GF-D8 (cell line): Measurements from ENCODE around the gene ZBTB7C.

ENCODE experiments used
- DNase-seq: peaks from one replicate; lab custom pipeline; 2025; lab: John Stamatoyannopoulos, UW

Gene ZBTB7C

DNA sequence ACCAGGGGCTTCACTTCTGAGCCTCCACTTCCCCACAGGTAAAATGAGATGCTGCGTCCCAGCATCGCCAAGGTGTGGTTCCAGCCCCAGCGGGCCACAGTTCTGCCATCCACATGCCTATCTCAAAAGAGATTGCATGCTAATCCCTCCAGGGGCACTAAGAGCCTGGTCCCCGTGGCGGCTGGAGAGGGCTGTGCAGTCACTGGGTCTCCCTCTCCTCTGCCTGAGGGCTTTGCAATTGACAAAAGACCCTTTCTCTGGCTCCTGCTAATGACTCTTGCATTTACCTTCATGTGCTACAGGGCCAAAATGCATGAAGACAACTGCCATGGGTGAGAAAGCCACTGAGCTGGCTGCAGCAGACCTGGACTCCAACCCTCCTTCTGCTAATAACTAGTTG lies 18.5 kb downstream of the ZBTB7C start:
- no peak for DNase-seq

DNA sequence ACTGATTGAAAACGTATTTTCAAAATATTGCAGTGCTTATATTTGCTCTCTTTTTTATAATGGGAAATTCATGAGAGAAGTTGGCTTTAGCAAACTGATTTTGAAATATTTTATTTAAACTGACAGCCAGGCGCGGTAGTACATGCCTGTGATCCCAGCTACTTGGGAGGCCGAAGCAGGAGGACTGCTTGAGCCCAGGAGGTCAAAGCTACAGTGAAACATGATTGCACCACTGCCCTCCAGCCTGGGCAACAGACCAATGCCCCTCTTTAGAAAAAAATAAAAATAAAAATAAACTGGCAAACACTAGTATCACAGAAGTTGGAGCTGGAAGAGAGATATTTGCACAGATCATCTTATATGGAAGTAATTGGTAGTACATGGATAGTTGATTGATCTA lies 20.7 kb downstream of the ZBTB7C start:
- DNase-seq, result no peak

DNA sequence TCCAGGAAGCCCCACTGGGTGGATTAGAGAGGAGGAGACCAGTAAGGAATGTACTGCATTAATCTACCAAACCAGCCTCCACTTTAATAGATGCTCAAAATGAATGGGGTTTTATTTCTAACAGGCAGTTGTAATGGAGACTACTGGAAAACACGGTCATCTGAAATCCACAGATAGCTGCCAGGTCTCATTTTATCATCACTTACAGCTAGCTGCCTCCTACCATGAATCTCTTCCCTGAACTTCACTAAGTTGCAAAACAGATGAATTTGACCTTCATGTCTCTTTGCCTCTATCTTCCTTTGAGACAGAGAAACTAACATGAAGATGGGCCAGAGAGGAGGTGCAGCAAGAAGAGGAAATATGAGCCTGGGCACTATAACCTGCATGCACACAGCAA lies 21.9 kb downstream of the ZBTB7C start:
- no peak for DNase-seq

DNA sequence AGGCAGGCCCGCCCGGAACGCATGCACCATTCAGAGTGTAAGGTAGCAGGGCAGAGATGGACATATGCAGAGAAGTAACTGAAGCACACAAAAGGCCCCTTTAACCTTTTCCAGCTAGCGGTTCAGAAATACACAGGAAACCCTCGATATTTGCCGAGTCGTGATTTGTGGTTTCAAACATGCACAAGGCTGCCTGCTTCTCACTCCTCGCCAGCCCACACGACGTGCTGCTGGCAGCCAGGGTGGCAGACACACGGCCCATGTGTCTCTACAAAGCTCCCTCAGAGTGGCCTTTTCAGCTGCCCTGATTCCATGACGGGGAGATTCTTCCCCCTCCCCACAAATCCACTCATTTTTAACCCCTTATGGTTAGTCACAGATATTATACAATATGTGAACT lies 23.6 kb downstream of the ZBTB7C start:
- no peak for DNase-seq

DNA sequence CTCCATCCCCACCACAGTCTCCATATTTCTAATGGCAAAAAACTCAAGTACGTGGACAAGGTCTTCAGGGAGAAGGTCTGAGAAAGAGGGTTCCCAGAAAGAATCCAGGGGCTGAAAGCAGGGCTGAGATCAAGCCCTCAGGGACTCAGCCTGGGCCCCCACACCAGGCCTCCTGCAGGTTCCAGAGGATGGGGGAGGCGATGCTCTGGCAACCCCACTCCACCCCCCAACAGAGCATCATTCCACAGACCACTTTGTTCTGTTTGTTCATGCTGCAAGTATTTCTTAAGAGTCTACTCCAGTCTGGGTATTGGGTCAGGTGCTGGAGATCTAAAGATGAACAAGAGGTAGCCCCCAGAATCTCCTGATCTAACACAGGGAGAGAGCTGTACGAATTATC lies 32.2 kb downstream of the ZBTB7C start:
- DNase-seq, result no peak

DNA sequence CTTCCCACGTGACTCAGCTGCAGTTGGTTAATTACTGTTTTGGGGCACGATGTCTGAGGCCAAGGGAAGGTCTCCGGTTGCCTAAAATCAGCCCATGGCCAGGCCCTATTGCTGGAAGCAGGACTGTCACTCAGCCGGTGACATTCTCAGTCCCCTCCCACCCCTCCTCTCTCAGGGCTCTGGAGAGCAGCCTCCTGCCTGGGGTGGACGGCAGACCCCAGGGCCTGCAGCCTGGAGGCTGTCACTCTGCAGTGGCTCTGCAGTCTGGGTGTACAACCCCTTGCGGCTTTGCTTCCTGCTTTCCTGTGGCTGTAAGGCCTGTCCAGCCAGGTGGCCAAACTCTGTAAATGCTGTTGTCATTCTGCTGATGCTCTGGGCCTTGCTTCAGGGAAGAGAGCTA lies 32.8 kb downstream of the ZBTB7C start:
- no peak for DNase-seq

DNA sequence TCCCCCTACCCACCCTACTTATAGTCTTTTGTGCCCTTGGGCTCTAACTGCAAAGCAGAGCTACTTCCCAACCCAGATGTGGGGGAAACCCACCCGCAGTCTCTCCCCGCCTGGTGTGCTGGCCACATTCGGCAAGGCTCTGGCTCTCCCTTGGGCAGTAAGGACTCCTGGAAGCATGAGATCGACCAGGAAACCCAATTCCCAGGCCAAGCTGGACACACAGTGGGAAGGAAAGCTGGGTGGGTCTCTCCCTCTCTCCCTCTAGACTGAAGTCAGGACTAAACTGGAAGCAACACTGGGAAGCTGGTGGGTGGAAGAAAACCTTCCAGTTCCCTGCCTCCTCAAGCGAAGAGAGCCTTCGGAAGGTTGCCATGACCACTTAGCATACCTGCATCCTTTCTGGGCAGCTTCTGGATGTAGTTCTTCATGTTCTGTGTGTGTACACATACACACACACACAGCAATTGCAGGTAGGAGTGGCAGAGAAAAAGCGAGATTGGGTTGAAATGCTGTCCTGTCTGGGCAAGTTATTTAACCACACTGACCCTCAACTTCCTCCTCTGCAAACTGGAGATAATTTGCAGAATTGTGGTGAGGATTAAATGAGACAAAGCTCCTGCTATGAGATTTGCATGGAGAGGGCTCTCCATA lies 33.9 kb downstream of the ZBTB7C start:
- DNase-seq, result no peak

DNA sequence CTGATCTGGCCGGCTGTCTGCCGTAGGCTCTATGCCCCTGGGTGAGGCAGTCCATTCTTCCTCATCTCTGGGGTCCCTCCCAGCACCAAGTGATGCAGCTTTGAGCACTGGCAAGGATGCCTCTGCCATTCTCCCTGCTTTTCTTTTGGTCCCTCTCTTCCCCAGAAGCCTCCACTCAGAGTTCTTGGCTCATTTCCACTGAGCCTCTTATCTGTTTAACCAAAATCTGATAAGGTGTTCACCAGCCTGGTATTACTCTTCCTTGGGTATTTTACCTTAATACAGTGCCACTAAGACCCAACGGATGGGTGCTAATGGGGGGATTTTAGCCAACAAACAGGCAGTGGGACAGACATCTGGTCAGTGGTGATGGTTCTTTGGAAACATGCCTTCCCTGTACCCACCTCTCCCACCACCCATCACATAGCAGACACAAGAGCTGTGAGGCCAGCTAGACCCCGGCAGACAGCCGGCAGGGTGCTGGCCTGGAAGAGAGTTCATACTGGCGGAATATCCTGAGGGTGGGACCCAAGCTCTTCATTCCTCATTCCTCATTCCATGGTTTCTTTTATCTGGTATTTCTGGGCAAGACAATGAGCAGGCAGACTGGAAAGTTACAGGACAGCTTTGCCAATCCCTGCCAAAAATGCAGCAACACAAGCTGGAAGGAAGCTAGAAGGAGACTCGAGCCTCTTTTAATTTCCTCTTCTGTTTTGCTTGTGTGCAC lies 34.6 kb downstream of the ZBTB7C start:
- no peak for DNase-seq

DNA sequence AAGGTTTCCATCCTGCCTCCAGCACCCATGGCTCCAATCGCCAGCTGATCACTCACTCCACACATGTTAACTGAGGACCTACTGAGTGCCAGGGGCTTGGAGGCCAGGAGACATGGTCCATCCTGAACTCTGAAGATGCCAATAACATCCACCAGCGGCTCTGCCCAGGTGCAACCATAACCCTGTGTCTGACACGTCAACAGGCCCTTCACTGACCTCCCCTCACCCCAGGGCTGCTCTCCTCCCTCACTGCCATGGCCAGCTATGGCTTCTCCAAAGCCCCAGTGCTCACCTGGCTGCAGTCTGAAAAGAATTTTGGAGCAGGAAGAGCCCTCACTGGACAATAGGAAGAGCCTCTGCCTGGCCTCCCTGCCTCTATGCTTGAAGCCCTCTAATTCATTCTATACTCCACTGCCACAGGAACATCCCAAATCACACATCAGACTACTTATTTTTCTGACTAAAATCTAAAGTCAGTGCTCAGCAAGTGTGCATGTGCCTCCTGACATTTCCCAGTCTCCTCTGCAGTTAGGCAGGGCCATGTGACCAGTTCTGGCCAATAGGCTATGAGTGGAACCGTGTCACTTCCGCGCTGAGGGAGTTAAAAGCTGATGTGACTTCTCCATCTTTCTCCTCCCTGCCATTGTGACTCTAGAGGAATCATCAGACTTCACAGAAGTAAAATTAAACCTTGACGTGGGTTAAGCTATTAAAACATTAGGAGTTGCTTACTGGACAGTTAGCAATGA lies 37.2 kb downstream of the ZBTB7C start:
- DNase-seq, result no peak

DNA sequence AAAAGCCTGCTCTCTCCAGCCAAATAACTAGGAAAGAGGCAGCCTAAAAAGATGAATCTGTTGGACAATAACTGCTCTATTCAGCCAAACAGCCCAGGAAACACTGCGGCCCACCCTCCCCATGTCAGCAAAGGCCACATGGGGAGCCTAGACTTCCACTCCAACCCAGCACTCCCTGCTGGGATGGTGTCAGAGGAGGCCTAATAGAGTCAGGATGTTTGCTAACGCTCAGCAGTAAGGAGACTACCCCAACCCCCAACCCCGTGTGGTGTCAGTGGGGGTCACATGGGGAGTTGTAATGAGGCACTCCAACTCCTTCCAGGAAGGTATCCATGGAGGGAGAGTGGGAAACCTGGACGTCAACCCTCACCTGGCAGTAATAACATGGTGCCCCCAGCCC lies 41.6 kb downstream of the ZBTB7C start:
- DNase-seq, result no peak

DNA sequence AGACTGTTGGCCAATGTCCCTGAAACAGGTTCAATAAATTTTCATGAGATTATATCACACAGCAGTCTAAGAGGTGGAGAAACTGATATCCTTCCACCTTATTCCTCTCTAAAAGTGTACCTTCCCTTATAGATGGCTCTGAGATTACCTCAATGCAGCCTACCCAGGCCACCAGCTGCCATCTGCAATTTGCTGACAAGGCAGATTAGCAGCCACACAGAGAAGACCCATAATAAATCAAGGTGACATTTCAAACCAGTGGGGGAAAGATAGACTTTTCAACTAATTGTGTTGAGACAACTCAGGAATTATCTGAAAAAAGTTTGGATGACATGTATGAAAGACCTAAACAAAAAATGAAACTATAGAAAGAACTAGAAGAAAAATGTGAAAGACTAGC lies 43.2 kb downstream of the ZBTB7C start:
- no peak for DNase-seq

DNA sequence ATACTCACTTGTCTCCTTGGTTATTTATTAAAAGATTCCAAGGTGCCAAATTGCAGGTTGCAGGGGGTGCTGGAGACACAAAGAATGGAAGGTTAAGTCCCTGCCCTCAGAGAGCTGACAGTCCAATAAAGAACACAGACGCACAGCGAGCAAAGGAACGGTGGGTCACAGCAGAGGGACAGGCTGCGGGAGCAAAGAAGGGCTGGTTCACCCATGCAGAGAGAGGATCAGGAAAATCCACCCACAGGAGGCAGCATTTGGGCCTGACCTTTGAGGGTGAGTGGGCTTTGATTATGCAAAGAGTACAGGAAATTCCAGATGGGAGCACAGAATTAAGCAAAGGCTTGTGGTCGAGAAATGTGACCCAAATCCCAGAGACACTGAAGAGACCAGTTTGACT lies 45.0 kb downstream of the ZBTB7C start:
- DNase-seq, result no peak

DNA sequence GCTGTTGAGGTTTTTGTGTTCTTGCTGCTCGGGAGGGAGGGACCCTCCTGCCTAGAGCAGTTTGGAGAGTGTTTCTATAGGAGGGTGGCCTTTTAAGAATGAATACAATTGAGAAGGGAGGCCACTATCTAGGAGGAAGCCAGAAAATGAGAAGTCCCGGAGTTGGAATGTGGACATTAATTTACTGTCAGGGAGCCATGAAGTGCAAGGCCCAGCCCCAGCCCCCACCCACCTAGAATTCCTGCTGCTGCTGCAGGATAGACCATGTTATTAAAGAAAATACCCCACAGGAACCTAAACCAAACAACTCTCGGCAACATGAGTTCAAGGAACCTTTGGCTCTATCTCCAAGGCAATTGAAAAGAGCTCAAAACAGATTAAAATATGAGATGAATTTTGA lies 46.0 kb downstream of the ZBTB7C start:
- no peak for DNase-seq

DNA sequence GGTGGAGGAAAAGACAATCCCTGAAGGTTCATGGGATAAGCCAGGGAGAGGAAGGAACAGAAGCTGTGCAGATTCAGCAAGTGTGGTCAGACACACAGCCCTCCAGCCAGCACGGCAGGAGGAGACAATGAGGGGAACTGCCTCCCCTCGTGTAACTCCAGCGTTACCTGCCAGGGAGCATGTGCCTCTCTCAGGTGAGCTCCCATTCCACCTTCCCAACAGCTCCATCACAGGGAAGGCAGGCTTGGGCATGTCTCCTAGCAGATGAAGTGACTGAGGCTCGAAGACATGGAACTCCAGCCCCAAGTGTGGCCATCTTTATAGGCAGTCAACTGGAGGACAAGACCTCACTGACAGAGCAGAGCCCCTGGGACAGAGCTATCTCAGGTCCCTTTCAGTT lies 47.4 kb downstream of the ZBTB7C start:
- no peak for DNase-seq

DNA sequence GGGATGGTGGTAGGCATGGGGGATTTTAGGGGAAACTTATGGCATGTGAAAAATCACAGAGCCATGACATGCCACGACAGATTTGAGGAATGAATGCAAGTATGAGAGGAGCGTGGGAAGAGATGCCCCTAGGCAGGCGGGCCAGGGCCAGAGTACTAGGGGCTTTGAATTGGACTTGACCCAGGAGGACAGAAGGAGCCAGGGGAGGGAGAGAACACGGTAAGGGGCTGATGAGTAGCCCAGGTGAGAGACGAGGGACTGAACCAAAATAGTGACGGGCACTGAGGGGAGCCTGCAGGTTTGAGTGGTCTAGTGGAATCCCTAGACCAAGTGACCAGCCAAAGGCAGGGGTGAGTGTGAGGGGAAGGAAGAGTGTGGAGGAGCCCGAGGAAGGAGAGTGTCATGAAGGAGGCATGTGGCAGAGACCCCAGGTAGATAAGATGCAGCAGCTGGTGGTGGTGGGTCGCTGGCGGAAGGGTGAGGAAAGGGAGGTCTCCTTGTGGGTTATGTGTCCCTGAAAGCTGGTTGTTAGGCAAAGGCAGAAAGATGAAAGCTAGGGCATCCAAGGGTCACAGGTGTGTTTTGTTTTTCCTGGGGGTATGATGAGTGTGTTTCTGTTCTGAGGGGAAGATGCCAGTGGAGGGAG lies 48.7 kb downstream of the ZBTB7C start:
- DNase-seq, result no peak

DNA sequence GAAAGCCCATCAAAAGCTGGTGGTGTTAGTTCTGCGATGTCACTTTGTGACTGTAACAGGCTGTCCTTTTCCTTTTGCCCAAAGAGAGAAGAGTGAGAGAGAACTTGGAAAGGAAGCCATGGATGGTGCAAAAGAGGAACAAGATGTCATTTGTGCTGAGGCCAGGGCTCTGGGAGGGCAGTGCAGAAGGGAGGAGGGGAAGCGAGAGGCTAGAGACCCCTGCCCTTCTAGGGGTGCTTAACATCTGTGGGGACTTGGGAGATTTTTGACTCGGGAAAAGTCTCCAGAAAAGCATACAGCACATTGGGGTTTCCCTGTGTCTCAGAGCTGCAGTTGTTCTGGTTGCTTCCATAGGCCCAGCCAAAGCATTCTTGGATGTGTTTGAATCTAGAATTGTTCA lies 49.6 kb downstream of the ZBTB7C start:
- DNase-seq, result no peak

DNA sequence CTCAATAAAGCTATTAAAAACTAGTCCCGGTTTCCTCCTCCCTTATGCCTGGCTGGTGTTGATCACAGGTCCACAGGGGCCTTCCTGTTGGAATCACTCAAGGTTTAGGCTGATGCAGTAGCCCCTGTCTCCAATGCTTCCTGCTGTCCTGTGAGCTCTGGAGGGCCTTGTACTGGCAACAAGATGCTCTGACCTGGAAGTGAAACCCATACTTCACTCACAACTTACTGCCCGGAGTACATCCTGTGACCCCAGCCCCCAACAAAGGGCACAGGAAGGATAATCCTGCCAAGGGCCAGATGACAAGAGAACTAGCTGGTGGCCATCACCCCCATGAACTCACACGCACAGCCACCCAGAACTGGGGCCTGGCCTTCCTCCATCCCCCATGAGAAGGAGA lies 50.3 kb downstream of the ZBTB7C start:
- DNase-seq, result no peak

DNA sequence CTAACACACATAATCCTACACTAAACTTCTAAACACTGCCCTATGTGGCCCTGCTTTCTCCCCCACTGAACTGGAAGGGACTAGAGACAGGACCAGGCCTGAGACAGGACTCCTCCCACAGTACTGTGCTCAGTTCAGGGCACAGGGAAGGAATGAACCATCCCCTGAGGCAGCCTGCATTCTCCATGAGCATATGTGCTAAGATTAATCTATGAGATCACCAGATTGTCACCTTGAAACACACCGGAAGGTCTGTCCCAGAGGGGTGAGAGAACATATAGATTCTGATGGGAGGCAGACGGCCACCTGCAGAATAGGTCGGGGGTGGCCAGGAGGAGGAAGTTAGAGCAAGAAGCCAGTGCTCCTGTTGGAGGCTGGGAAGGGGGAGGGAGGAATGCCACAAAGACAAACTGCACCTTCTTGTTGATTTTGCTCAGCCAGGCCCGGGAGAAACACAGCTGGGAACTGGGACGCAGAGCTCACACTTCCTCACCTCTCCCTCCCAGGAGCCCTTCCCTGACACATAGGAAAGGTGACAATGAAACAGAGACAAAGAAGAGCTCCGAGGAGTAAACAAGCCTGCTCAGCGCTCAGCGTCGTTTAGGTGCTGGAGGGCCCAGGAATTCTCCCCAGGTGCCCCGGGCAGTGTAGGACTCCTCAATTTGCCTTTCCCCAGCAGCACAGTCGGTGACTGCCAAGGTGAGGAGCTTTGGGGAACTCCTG lies 52.1 kb downstream of the ZBTB7C start:
- DNase-seq, result no peak

DNA sequence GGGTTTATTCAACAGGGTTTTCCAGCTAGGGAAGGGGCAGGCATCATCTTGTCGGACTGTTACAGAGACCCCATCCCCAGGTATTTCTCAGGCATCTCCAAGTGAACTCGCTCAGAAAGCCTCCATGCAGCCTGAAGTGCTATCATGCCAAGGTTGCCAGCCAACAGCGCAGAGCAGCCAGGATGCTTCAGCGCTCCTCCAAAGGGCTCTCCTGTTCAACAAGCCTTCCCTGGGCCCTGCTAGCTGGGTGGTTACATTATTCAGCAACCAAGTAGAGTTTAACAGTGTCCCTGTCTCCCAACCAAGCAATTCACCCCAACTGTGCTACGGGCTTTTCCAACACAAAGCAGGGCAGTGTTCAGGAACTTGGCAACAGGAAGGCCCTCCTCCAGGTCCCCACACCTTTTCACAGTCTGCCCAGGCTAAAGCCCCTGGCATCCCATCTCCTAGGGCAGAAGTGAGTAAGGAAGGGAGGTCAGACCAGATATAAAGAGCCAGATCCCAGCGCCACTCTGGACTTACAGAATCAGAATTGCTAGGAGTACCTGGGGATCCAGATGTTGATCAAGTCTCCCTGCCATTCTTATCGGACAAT lies 52.9 kb downstream of the ZBTB7C start:
- no peak for DNase-seq

DNA sequence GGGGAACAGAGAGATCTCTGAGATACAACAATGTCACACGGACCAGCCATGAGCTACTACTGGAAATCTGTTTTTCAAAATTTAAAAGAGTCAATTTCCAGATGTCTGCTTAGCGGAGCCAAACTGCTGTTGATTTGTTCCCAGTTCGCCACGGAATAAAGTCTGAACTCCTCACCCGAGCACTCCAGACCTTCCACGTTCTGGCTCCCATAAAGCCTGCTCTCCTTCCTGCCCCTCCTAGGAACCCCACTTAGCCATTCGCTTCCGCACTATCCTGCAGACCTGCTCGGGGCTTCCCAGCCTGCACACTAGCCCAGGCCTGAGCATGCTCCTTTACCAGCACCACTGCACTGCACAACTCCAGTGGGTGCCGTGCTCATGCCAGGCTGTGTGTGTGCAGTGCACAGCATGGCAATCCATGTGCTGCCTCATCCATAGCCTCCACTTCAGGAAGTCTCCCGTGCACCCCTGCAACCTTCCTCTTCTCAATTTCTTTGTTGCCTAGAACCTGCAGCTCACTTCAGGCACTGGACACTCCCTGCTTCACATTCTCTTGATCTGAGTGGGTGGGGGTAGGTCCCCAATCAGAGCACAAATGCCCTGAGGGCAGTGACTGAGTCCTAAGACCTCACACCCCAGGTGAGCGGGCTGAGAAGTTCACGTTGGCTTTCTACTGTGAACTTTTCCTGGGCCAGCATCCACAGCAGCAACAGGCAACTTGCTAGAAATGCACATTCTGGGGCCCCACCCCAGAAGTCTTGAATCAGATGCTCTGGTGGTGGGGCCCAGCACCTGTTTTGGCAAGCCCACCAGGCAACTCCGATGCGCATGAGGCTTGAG lies 53.7 kb downstream of the ZBTB7C start:
- DNase-seq, result no peak

DNA sequence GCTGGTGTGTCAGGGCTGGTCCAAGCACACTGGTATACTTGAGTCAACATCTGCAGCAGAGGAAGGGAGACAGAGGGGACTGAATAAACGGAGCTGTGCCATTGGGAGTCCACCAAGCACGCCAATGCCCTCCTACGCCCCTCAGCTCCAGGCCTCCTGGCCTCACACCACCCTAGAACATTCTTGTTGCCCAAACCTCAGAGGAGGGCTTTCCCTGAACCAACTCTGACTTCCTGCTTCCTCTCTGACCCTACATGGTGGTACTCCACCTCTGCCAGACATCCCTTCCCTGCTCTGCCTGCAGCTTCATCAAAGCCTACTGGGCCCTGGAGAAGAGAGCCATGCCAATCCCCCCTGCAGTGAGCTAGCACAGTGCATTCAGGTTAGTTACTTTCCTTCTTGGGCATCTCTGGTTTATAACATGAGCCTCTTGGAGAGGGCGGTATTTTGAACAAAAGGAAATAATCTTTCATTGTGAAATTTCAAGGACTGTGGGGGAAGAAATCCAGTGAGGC lies 54.4 kb downstream of the ZBTB7C start:
- DNase-seq, result no peak
